Endometrium (tissue), 2 donors: ENCODE results near the gene DNM3.
A peak's percentile ranks its signal among the peaks of the same experiment; 100 is the strongest.
"Not testable (repeated sequence)": the region's sequence is repeated elsewhere in the genome, so short reads cannot be mapped to it uniquely, and the experiment has no call there.

ENCODE experiments used
- FAIRE-seq: peaks from 2 replicates; lab custom pipeline; 2012; peaks lifted over from hg19 to GRCh38; lab: Jason Lieb, UNC
- donor health status: control.
- donor health status: control.

DNM3 gene

DNA sequence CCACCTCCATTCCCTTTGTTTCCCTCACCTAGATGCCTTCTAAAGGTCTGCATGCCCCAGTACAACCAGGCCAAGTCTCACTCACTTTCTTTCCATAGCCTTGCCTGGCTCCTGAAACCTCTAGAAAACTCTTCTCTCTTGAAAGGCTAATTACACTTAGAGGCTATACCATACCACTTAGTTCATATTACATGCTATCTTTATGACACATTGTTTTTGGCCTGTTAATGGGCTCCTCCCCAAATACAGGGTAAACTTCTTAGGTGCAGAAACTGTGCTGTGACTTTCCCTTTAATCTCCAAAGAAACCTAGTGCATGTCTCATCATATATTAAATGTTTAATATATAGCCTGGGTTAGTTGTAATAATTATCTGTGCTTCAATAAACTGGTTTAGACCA is 522.6 kb downstream of the DNM3 start:
- no peak for FAIRE-seq

- not testable (repeated sequence) for FAIRE-seq
Measured at GRCh38 chr1:172371646-172372045, 530.3 kb downstream of the DNM3 start.

DNA sequence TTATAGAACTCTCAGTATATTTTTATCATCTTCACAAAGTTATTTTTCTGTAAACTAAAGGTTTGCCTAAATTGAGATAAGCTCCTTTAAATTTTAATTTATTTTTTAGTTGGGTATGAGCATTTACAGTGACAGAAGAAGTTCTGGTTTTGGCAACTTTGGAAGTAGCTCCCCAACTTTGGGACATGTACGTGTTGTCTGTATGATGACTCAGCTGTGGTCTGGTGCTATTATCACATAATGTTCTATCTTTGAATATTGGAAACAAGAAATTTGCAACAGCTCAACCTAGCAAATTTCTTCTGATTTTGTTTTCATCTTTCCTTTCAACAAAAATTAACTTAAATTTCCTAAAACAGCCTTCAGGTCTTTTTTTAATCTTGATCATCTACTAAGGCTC is 532.6 kb downstream of the DNM3 start:
- FAIRE-seq, result no peak

- no peak for FAIRE-seq
Measured at GRCh38 chr1:172375211-172375631, 533.9 kb downstream of the DNM3 start.

DNA sequence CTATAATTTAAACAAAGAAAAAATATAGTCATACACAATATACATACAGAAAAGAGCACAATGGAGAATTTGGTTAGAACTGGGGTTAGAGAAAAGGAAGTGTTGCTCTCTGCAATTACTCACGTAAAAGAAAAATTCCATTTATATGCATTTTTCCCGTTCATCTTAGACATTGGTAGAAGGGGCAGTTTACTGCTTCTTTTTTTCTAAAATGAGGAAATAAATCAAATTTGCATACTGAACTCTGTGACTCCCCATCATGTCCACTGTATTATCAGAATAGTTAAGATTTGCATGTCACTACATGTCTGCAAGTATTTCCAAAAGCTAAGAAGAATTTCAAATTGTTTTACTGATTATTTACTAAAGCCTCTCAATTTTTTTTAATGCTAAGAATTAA is 535.1 kb downstream of the DNM3 start:
- FAIRE-seq, result no peak

- no peak for FAIRE-seq
Measured at GRCh38 chr1:172377565-172377964, 536.3 kb downstream of the DNM3 start.

- no peak for FAIRE-seq
Measured at GRCh38 chr1:172378109-172378760, 536.9 kb downstream of the DNM3 start.

DNA sequence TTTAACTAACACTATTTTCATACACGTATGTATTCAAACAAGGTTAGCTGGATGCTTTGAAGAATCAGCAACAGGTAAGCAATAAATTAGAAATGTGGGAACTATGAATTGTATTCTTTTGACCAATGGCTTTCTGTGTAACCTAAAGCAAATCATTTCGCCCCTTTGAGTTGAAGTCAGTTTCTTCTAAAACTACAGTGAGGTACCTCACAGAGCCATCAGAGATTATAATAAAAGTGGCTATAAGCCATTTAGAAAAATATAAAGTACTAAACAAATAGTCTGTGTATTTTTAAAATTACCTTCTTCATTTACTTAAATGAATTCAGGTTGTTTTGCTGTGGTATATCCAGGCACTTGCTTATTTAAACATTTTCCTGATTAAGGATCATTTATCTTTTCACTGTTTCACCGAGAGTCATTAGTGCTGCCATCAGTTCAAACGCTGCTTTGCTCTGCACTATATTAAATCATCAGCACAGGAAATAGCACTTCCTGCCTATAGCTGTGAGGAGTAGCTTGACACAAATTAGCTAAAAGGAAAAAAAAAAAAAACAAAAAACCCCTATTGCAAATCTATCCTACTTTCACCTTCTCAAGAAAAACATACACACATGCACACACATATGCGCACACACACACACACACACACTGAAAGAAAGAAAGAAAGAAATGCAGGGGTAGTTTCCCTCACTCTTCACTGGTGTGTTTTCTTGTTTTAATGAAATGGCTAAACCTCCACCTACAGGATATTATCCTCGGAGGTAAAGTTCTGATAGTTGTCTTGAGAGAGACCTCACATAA is 539.3 kb downstream of the DNM3 start:
- FAIRE-seq, result no peak

DNA sequence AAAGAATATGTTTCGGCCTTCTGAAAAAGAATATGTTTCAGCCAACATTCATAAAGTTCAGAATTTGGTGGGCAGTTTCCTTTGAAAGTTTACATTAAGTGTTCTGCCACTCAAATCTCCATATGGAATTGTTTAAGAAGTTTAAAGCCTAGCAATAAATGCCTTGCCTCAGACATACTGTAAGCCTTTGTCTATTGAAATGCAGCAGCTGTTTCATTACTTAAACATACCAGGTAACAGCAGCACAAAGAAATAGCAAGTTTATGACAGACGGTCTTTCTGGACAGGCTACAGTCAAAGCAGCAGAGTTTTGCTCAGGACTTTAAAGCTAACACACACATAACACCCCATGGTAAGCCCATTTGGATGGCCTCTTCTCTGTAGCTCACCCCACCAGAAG is 540.6 kb downstream of the DNM3 start:
- FAIRE-seq, result no peak

DNA sequence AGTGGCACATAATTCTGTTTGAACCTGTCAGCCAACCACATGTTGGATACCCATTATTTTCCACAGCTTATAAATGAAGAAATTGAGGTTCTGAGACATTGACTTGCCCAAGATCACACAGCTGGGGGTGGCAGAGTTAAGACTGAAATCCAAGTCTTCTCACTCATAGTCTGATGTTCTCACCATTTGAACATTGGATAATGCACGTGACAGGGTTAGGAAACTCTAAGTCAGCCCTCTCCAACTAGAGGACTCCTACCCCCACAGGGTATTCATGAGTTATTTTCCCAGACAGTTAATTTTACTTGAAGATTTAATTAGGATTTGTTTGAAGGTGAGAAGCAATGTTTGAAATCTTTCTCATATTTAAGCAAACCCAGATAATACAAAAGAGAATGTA is 541.1 kb downstream of the DNM3 start:
- FAIRE-seq, result no peak

- no peak for FAIRE-seq
Measured at GRCh38 chr1:172382990-172383389, 541.7 kb downstream of the DNM3 start.

- peak; percentile 62 for FAIRE-seq
Measured at GRCh38 chr1:172383536-172383935, 542.2 kb downstream of the DNM3 start.

DNA sequence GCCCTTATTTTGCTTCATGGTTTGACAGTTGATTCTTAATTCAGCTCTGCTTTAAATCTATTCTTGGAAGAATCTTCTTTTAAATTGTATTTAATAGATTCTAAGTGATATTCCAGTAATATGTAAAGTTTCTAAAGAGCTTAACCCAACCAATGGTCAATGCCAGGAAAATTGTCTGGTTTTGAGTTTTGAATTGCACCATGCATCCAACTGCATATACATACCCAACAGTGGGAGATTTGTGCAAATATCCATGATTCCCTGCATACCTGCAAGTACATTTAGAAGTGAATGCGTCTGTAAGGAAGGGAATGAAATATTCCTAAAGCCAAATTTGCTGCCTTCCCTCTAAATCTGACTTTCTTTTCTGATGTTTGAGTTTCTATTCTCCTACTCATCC is 543.4 kb downstream of the DNM3 start:
- FAIRE-seq, result no peak

DNA sequence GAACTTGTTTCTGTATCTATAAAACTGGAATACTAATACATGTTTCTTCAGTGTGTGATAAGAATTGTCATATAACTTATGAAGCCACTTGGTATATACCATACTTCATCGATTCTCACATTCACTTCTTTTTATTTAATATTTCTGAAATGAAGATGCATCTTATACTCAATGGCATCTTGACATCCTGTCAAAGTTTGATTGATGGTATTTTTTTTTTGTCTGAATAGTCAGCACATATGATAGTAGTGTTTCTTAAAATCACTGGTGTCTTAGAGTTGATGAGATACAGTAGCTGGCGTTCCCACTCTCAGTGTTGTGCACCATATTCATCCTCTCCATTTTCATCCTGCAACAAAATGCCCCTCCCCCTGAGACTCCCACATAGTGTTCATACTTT is 544.7 kb downstream of the DNM3 start:
- no peak for FAIRE-seq

GRCh38 chr1:172388490-172388889 is 547.2 kb downstream of the DNM3 start:
- no peak for FAIRE-seq

- no peak for FAIRE-seq
Measured at GRCh38 chr1:172390301-172390682, 549.0 kb downstream of the DNM3 start.

DNA sequence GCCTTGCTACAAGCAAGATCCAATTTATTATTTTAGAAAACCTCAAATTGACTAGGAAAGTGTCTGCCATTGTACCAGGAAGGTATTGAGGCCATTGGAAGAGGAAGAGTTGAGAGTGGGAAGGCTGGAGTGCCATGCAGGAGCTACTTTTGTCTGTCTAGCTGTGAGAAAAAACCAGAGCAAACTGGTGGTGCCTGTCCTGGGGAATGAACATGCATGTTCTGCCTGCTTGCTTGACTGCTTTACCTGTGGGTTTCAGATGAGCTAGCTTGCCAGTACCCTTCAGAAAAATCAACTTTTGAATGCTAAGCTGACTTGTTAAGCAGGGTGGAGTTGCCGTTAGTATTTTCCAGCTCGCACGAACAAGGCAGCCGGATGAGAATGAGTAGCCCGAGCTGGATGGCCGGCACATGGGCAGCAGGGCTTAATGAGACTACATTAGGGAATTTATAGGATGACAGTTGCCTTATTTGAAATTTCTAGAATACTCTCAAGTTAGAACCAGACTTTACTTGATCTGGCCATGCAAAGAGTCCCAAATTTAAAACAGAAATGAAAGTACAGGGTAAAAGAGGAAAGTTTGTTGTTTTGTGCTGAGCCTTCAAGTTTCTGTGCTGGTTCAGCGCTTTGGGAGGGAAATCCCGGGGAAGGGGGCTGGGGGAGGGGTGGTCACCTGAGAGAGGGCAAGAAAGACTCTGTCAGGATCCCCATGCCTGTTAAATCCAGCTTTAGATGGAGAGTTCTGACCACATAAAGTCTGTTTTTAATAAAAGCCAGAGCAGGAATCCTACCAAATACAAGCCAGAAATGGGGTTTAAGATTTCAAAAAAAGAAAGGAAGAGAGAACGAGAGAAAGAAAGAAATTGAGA is 549.6 kb downstream of the DNM3 start:
- FAIRE-seq, result no peak

DNA sequence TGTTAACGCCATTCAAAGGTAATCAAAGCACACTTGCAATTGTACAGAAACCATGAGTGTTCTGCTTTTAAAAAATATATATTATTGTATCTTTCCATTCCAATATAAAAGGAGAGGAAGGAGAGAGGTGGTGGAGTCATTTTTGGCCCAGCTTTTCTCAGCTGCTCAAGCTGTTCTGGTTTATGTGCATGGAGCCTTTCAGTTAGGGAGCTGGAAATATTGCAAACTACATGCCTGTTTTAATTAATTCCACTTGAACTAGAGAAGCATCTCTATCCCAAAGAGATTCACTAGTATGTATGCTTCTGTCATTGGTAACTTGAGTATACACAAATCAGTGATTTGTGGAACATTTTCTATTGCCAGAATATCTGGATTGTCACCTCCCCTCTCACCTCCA is 550.7 kb downstream of the DNM3 start:
- peak; percentile 29 for FAIRE-seq

DNA sequence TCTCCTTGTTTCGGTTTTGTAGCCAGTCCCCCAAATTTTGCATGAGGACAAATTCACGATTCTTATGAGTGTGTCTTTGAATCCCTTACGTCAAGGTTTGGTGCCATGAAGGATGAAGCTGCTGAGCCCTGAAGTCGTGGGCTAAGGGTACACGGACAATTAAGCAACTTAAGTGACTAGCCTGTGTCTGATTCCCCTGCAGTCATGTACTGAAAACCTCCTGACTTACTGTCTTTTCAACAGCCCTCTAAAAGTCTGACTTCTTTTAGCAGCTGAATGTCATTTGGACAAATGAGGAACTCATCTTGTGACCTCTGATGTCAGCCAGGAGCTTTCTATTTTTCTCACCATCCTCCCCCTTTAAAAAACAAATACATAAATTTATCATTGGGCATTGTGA is 552.1 kb downstream of the DNM3 start:
- no peak for FAIRE-seq

DNA sequence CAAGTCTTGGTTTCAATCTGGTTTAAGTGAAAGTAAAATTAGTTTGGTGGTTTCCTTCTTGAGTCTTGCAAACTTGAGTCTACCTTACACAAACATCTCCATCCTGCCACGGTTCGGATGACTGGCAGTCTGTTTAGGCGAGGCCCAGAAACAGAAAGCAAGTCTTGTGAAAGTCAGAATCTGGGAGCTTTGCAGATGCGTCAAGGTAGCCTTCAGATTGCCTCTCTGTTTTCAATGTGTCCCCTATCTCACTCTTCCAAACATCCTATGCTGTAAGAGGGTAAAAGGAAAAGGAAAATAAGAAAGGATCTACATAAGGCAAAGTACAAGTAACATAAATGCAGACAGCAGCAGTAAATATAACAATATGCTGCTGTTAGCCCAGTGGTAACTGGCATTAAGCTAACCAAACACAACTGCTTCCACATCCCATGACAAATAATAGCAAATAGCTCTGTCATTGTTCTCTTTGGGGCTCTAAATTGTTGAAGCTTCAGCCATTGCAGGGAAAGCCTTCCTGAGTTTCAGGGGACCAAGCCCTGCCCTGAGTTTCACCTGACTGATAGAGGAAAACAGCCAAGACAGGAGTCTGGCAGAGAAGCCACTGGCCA is 552.9 kb downstream of the DNM3 start:
- FAIRE-seq, result no peak

DNA sequence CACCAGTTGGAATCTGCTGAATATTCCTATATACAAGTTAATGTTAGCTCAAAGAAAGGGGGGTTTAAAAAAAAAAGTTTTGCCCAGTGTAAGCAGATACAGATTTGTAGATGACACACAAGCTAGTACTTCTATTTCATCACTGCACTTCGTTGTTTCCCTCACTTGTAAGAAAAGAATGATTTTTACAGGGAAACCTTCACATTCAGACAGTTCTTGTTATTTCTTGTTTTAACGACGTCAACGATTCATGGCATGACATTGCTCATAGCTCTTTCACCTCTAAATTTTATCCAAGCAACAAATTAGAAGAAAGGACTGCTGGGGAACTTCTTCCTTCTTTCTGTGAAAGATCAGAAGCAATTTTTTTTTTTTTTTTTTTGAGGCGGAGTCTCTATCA is 553.5 kb downstream of the DNM3 start:
- FAIRE-seq, result peak; percentile 59

DNA sequence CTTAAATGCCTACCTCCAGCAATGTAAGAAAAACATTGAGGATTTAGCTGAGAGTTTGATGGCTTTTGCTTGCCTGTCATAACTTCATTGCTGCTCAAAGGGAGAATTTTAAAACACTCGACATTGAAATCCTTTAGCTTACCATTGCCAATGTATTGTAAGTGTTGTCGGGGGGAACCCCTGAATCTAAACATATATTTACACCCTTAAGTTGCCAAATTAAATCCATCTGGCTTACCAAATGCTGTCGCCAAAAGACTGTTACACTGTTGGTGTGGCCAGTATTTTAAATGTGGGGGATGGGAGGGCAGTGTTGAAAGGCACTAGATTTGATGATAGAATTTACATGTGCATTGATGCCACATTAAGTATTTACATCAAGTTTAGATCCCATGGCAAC is 554.3 kb downstream of the DNM3 start:
- no peak for FAIRE-seq

DNA sequence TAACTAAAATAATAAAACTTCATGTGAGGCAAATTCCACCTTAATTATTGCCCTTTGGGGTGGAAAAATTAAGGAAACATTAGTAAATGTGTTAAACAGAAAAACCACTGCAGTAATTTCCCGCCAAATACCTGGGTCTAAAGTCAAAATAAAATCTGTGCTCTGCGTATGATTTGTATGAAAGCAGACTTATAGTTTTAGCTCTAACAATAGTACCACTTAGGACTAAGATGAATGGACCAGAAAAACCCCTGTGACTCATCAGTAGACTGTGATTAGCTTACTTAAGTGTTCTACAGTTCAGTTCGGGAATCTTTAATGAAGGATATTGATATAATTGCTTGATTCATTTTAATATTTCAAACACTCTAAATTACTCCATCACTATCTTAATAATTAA is 555.9 kb downstream of the DNM3 start:
- peak; percentile 62 for FAIRE-seq
